Lung (tissue), 12 donors: ENCODE results near the gene IL31RA. TPM values are rescaled to one million over a fixed set of nuclear protein-coding genes. Genes with fewer than 3 reads are reported as not detected.

ENCODE experiments used
- ATAC-seq: fragments of 200-7000 bp; cut with Tn5 transposase; one replicate; pipeline ENCODE4 v1.9.1; 2020; ENCODE audit warnings: moderate number of reproducible peaks; ENCODE audit not compliant: insufficient read depth, low FRiP score
- DNase-seq, 3 donors: peaks; one replicate each; pipeline ENCODE4 v3.0.0-alpha.2; 2013 to 2017
- H3K27ac ChIP-seq, 2 donors: one replicate each; pipeline ENCODE4 v1.5.1; 2013; ENCODE audit warnings: mild to moderate bottlenecking in 2 of 2, moderate library complexity in 2 of 2, control low read depth in 1 of 2, inconsistent platforms in 1 of 2, low read depth in 1 of 2, low read length in 1 of 2
- H3K27me3 ChIP-seq, 3 donors: one replicate each; pipeline ENCODE4 v1.5.1; 2013; ENCODE audit warnings: low read length in 2 of 3; ENCODE audit not compliant: control insufficient read depth in 3 of 3, insufficient read depth in 3 of 3
- H3K36me3 ChIP-seq, 4 donors: one replicate each; pipeline ENCODE4 v1.5.1; 2013; ENCODE audit warnings: low read length in 4 of 4, mild to moderate bottlenecking in 1 of 4, moderate library complexity in 1 of 4; ENCODE audit not compliant: control insufficient read depth in 4 of 4, insufficient read depth in 4 of 4
- H3K4me1 ChIP-seq, 5 donors: one replicate each; pipeline ENCODE4 v1.5.1; 2013; ENCODE audit warnings: low read length in 5 of 5, mild to moderate bottlenecking in 2 of 5, moderate library complexity in 1 of 5; ENCODE audit not compliant: control insufficient read depth in 5 of 5, insufficient read depth in 5 of 5
- H3K4me3 ChIP-seq: one replicate; pipeline ENCODE4 v1.5.1; 2013; ENCODE audit warnings: mild to moderate bottlenecking, control low read depth, moderate library complexity
- H3K9ac ChIP-seq, 2 donors: one replicate each; pipeline ENCODE4 v1.5.1; 2013; ENCODE audit warnings: low read length in 2 of 2, control low read depth in 1 of 2; ENCODE audit not compliant: insufficient read depth in 1 of 2
- H3K9me3 ChIP-seq, 4 donors: one replicate each; pipeline ENCODE4 v1.5.1; 2013; ENCODE audit warnings: low read length in 3 of 4, mild to moderate bottlenecking in 1 of 4, moderate library complexity in 1 of 4; ENCODE audit not compliant: control insufficient read depth in 4 of 4, insufficient read depth in 3 of 4
- CTCF ChIP-seq: IDR thresholded peaks from 2 replicates; pipeline ENCODE4 v1.5.1; 2012; ENCODE audit warnings: mild to moderate bottlenecking; ENCODE audit errors: control extremely low read depth, extremely low read depth
- WGBS, 2 donors: extraction: QIAGEN DNeasy Blood & Tissue Kit; methylation state at CpG; one replicate each; pipeline ENCODE4 v1.1.7; 2013; 5-methylcytosine and 5-hydroxymethylcytosine counted together
- polyA plus RNA-seq, 2 donors: library from polyadenylated mRNA; stranded (reverse); fragments of 200-250 nt; gene quantifications; one replicate each; pipeline ENCODE4 v1.2.1, GENCODE V29; 2013
- total RNA-seq, 2 donors: library from RNA; depleted of rRNA in 1 of 2; stranded (reverse); fragments of >200 nt in 1 of 2; gene quantifications; one replicate each; pipeline ENCODE4 v1.2.1, GENCODE V29; 2014 to 2021
- donor health status: control.
- donor health status: control.
- donor health status: Bipolar disorder and iron deficiency.
- donor health status: healthy.
- donor health status: DM: yes; HTN: yes; CAD: no.

Gene IL31RA
- total and polyA plus RNA-seq, 4 donors, result 0.04 to 0.21 (median 0.11) TPM

- no peak overlapping the region for H3K9ac ChIP-seq
- DNase-seq (no peak), ATAC-seq (no peak)
- no peak overlapping the region for H3K4me3 ChIP-seq
- H3K27ac ChIP-seq, result no peak overlapping the region
- H3K36me3 ChIP-seq, result peaks cover 21 to 64% (median 35%) of the 10 kb centered on the region in 4 donors
- no peaks in the 10 kb centered on the region for H3K27me3 ChIP-seq
- TF ChIP-seq CTCF, result no peak
- no peaks in the 10 kb centered on the region for H3K9me3 ChIP-seq
- H3K4me1 ChIP-seq, result no peaks in the 10 kb centered on the region
- WGBS, 2 donors, result 95 to 97% methylated on average over 1 of the region's 1 CpG
These were observed 108.1 kb downstream of the IL31RA start for GRCh38 chr5:55959208-55959607.

DNA sequence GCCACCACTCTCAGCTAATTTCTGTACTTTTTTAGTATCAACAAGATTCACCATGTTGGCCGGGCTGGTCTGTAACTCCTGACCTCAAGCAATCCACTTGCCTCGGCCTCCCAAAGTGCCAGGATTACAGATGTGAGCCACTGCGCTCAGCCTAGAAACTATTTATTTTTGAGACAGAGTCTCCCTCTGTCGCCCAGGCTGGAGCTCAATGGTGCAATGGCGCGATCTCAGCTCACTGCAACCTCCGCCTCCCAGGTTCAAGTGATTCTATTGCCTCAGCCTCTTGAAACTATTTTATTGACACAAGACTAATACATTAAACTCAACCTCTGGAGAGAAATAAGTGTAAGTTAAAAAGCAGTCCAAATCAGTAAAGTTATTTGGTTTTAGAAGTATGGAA is 109.6 kb downstream of the IL31RA start:
- peak in 1 of 3 donors; percentile 12 for DNase-seq
- peaks cover 17 to 50% (median 25%) of the 10 kb centered on the region in 4 donors for H3K36me3 ChIP-seq
- no peak for TF ChIP-seq CTCF
- 76 to 93% methylated on average over 7 of the region's 7 CpGs for WGBS, 2 donors
- H3K27ac ChIP-seq, result peak overlapping the region in 1 of 2 donors; percentile 14
- no peak overlapping the region for H3K9ac ChIP-seq
- peak; percentile 47 for ATAC-seq
- H3K27me3 ChIP-seq, result no peaks in the 10 kb centered on the region
- H3K4me1 ChIP-seq, result no peaks in the 10 kb centered on the region
- no peak overlapping the region for H3K4me3 ChIP-seq
- no peaks in the 10 kb centered on the region for H3K9me3 ChIP-seq

DNA sequence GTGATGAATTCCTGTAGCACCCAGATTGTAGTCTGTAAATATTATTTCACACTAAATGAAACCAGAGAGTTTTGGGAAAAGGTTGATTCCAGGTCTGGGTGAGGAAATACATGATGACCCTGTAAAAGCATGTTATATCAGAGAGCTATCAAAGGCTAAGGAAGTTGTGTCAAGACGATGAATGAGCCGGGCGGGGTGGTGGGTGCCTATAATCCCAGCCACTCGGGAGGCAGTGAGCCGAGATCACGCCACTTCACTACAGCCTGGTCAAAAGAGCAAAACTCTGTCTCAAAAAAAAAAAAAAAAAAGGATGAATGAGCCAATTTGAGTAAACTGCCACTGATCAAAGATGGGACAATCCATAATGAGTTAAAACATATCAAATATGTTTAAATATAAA is 114.4 kb downstream of the IL31RA start:
- Histone ChIP-seq H3K9ac (no peak overlapping the region), H3K36me3 (peaks cover 11 to 27% (median 19%) of the 10 kb centered on the region in 4 donors)
- 57 to 82% methylated on average over 6 of the region's 6 CpGs for WGBS, 2 donors

More for the DNA sequence above, 114.4 kb downstream of the IL31RA start:
- H3K27me3 ChIP-seq, result no peaks in the 10 kb centered on the region
- H3K4me1 ChIP-seq, result peaks cover 0 to 2% (median 0%) of the 10 kb centered on the region in 5 donors
- ATAC-seq, result no peak
- H3K4me3 ChIP-seq, result no peak overlapping the region
- H3K27ac ChIP-seq, result no peak overlapping the region
- no peaks in the 10 kb centered on the region for H3K9me3 ChIP-seq
- no peak for TF ChIP-seq CTCF
- DNase-seq, result no peak
